NCI-H1048 (cell line): Measurements from ENCODE around the gene TBC1D22A.

Source experiments
- DNase-seq: peaks from one replicate; lab custom pipeline; 2025; lab: John Stamatoyannopoulos, UW

The TBC1D22A gene

DNA sequence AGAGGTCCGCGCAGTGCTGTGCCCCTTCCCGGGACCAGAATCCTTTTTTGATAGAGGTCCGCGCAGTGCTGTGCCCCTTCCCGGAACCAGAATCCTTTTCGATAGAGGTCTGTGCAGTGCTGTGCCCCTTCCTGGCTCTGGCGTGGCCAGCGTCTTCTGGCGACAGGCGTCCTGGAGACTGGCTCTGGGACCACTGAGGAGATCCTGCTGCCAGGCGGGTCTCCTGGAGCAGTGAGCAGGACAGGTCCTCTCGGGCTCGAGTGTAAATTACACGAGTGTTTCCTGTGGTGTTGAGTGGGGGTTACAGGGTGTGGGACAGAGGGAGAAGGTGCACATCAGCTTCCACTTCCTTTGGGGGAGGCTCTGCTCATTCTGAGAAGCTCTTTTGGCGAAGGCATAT lies 98.1 kb downstream of the TBC1D22A start:
- no peak for DNase-seq

DNA sequence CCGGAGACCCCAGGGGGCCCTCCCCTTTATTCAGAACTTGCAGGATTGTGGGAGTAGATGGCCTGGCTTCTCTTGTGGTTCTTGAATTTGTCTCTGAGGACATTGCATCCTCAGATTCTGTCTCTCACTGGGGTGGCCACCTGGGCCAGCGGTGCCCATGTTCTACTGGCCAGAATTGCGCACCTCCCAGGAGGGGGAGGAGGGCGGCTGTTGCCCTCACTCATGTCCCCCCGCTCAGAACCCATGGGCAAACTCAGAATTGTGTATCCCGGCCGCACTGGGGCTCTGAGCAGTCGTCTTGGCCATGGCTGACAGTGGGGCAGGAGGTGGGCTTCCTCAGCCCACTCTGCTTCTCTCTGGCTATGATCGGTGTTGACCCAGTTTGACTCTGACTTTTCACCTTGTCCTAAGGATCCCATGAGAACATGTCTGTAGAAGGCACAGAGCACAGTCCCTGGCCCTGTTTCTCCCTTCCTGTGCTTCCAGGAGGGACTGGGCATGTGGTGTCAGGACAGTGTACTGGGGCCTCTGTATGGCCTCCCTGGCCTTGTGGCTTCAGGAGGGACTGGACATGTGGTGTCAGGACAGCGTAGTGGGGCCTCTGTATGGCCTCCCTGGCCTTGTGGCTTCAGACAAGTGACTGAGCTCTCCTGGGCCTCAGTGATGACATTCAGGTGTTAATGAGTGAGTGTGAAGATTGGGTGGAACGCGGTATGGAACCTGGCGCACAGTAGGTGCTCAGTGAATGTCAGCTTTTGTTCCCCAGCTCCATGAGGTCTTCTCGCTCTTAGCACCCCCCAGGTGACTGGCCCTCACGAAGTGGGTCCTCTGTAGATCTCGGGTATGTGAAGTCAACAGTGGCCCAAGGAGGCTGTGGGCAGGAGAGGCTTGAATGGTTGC lies 99.3 kb downstream of the TBC1D22A start:
- no peak for DNase-seq

DNA sequence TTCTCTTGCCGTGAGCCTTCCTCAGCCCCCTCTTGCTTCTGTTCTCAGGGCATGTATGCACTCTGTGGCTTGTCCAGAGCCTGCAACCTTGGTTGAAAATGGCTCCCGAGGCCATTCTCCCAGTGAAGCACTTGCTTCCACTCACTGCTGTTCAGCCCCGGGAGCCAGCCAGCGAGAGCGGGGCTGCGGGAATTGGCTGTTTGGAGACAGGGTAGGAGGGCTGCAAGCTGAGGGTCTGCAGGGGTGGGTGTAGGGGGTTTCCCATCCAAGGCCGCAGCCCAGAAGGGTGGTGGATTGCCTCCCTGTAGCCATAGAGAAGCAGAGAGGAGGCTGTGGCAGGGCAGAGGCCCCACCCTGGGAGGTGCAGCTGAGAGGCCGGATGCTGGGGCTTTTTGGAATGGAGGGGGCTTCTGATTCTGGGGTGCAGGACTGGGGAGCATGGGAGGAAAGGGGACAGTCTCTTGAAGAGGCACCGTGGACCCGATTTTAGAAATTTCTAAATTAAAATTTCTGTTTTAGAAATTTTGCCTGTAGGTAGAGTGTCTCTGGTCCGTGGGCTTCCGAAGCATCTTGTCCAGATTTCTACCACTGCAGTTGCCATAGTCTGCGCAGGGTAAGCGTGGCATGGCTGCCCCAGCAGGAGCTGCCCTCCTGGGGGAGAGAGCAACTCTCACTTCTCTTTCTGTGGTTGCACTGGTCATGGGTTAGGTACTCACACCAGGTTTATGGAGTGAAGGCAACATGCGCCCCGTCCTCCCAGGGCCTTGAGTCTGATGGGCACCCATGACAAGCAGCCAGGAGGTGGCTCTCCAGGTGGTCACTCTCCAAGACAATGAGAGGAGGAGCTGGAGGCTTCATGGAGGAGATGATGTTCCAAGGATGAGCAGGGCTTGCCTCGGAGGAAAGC lies 100.2 kb downstream of the TBC1D22A start:
- DNase-seq: no peak

DNA sequence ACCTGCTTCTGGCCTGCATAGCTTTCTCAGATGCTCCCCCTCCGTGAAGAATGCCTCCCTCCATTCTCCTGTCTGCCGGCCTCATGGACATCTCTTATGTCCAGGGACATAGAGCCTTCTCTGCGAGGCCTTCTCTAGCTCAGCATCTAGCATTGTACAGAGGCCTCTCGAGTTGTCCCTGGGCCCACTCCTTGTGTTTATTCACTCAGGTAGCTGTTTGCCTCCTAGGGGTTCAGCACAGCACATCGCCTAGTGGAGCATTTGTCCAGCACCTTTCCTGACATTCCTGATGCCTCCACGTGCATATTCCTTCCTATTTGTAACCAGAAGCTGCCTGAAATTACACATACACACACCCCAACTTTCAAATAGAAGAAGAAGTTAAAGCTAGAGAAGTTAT lies 101.3 kb downstream of the TBC1D22A start:
- DNase-seq: no peak

DNA sequence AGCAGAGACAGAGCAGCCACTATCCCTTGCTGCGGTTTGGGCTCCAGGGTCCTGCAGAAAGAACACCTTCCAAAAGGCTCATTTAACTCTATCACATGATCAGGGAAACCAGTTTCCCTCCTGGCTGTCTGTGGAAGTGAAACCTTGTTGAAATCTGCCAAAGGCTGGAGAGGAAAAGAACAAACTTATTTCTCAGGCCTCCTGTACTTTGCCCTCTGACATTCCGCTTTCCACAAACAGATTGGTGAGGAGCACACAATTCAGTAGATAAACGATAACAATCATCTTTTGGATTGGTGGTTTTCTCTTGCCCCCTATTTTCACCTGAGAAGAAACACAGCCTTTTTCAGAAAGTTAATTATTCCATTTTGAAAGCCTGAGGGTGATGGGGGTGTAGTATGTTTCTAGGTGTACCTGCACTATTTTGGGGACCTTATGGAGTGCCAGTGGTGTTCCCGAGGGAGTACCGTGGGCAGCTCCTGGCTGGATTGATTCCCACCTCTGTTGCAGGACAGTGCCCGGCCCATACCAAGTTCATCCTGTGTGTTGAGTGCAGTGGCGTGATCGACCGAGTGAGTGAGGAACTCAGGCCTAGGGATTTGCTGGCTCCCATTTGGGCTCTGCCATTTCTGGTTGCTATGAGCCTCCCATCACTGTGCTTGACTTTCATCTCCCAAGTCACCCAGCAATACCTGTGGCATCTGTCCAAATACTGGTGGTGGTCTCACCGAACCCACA lies 102.0 kb downstream of the TBC1D22A start:
- no peak for DNase-seq

DNA sequence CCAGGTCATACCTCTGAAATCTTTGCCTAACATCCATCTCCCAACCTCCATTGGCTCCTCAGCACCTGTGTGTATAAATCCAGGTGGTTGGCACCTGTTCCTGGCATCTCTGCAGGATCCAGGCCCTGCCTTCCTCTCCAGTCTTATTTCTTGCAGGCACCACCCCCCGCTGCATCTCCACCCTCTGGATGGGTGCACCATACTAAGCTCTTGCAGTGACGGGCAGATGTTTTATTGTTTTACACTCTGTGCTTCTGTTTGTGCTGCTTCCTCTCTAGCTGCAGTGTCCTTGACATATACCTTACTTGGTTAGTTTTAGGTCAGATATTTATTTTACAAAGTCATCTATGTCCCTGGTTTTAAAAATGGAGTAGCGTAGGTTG lies 102.6 kb downstream of the TBC1D22A start:
- DNase-seq: no peak

DNA sequence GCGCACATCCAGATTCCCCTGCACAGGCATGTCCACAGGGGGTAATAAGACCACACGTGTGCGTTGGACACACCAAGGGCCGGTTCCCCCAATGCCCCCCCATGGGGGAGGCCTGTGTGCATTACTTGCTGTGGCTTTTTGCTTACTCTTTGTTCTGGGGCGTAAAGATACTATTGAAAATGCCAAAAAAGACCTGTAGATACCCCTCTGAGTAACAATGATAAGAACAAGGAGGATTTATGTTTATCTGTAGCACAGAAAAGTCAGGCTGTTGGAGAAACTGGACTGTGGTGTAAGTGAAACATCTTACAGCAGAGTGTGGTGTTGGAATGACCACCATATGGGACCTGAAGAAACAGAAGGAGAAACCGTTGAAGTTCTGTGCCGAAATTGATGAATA lies 103.2 kb downstream of the TBC1D22A start:
- no peak for DNase-seq

DNA sequence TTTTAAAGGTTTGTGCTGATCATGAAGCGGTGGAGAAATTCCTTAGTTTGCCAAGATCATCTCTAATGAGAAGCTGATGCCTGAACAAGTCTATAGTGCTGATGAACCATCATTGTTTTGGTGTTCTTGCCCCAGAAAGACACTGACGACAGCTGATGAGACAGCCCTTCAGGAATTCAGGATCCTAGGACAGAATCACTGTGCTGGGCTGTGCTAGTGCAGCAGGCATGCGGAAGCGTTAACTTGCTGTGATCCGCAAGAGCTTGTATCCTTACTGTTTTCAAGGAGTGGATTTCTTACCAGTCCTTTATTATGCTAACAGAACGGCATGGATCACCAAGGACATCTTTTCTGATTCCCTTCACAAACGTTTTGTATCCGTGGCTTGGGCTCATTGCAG lies 104.1 kb downstream of the TBC1D22A start:
- DNase-seq: no peak

DNA sequence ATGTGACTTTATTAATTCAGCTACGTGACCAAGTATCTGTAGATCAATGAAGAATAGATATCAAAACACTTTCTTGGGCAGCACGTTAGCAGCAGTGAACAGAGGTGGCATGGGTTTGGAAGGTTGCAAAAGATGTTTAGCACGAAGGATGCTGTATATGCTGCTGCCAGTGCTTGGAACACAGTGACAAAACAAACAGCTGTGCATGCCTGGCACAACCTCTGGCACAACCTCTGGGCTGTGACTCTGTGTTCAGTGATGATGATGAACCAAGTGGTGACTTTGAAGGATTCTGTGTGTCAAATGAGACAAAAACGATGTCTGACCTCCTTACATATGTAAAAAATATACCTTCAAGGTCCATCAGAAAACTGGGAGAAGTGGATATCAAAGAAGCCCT lies 104.7 kb downstream of the TBC1D22A start:
- DNase-seq: no peak

DNA sequence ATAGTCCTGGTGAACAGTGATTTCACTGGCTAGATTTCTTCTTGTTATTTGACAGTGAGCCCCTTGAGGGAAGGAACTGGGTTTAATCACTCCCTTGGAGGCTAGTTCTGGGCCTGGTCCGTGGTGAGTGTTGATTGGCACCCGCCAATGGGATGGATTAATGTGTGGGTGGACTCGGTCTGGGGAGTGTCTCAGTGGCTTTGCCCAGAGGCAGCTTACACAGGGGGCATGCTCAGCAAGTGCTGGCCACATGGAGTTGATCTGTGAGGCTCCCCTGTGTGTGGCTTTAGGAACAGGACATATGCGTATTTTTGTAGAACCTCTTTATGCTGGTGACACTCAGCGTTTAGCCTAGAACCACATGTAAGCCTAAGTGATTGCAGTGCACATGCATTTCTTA lies 106.9 kb downstream of the TBC1D22A start:
- no peak for DNase-seq

DNA sequence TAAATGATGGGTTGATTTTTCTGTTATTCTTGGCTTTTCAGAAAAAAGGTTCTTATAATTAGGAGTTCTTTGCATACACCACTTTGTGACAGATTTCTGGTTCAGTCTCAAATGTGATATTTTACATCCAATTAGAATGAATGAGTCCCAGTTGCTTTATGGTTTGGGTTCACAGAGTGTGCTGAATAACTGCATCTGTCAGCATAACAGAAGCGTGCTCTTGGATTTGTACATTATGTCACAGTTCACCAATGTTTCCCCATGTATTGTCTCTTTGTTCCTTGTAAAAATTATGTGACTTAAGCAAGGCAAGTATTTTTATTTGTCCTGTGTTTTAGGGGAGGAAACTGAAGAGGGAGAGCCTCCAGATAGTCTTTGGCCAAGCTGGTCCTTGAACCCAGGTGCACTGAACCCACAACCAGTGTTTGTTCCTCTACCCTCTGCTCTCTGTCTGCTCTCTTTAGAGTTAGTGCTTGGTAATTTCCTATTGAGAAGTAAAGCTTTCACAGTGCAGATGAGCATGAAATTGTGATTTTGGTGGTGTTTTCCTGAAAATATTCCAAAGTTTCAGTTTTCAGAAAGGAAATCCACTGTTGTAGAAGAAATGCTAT lies 107.5 kb downstream of the TBC1D22A start:
- no peak for DNase-seq

DNA sequence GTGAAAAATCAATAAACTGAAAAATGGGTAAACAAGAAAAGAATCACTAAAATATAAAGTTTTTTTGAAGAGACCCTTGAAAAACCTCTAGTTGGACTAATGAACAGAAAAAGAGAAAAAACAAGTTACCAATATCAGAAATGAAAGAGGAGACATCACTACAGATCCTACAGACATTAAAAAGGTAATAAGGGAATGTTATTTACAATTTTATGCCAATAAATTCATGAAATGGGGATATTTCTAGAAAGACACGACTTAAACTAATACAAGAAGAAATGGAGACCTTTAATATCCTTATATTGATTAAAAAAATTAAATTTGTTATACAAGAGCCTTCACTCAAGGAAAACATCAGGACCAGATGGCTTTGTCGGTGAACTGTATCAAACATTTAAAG lies 109.4 kb downstream of the TBC1D22A start:
- DNase-seq: no peak

DNA sequence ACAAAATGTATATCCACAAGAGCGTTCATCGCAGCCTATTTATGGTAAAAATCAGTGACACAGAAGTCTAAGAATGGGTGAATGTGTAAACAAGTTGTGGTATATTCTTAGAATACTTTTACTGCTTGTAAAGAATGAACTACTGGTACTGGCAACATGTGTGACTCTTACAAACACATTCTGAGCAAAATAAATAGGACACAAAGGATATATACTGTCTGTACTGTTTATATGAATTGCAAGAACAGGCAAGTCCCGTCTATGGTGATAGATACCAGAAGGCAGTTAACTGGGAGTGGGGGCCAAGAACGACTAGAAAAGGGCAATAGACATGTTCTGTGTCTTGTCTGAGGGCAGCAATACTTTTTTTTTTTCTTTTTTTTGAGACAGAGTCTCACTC lies 112.6 kb downstream of the TBC1D22A start:
- no peak for DNase-seq

DNA sequence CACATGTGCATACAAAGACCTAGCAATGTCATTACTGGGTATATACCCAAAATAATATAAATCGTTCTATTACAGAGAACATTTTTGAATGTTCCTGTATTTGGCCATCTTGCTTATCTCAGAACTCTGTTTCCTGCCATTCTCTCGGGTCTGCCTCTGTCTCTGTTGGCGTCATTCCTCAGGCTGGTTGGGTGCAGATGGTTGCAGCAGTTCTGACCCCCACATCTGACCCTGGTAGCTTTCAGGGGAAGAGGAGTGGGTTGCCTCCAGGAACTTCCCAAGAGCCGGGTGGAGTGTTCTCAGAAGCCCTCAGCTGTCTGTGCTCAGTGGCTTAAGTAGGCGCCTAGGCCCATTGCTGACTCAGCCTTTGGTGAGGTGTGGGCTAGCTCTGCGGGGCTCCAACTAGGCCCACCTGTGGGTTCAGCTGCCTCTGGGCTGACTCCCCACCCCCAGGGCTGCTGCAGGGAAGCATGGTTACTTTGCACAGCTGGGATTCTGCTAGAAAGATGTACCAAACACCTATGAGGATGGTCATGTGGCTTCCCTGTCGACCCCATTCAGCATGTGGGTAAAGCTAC lies 114.0 kb downstream of the TBC1D22A start:
- no peak for DNase-seq

DNA sequence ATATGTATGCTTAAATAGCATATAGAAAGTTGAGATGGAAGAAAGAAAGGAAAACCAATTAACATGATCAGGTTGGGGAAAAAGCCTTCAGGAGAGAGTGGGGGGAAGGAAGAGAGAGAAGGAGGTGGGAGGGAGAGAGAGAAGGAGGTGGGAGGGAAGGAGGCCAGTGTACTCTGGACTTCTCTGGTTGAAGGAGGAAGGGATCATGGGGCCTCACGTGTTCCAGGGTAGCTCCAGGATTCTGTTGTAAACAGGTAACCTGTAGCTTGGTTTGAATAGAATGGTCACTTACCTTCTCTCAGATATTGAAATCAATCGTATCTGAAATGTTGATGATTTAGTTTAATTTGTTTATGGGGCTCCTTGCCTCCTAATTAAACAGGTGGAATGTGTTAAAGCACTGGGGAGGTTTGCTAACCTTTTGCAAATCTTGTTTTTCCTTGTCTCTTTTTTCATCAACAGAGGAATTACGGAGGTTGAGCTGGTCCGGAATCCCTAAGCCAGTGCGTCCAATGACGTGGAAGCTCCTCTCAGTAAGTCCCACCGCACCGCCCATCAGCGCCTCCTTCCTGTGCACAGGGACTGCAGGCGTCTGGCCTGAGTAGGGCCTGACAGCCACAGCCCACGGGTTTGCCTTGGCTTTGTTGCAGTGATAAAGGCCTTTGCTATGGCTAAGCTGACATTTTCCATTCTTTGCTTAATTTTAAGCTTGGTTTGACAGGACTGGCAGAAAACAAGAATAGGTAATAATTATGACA lies 115.9 kb downstream of the TBC1D22A start:
- DNase-seq: no peak

DNA sequence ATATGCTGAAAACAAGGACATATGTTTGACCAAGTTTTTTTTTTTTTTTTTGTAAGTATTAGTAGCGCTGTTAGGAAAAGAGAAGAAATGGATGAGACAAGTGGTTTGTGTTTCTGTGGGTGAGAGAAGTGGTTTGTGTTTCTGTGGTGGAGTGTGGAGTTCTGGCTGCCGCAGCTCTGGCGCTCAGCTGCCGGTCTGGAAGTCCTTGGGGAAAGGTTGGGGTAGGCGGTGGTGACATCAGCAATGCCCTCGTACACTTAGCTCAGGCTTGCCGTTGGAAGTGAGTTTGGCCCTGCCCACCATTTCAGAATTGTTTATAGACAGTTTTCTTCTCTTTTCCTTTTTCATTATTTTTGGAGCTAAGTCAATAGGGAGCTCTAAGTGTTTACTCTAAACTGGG lies 116.6 kb downstream of the TBC1D22A start:
- DNase-seq: no peak

DNA sequence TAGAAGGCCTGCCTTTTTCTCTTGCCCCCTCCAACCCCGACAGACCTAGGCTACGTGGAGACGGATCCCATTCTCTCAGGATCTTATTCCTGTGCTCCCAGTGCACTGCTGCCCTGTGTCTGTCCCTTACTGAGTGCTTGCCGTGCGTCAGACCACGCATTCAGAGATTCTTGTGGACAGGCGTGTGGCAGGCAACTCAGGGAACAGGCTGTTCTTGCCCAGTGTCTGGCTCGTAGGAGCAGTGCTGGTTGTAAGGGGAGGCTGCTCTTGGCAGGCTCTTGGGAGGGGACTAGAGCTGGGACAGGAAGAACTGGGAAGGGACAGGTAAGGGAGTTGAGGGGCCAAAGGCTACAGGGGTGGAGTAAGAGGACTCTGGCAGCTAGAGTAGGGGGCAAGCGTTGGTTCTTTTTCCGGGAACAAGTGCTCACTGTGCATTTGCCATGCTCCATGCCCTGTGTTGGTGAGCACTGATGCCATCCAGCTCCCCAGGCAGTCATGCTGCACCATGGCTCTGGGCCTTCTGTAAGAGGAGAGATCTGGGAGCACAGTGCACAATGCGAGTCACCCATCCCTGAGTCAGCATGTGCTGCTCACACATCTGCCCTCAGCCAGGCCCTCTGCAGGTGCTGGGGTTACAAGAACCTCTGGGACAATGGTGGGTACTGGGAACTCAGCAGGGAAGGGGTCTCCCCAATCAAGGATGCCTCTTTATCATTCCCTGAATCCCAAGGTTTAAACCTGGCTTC lies 119.1 kb downstream of the TBC1D22A start:
- DNase-seq: no peak

DNA sequence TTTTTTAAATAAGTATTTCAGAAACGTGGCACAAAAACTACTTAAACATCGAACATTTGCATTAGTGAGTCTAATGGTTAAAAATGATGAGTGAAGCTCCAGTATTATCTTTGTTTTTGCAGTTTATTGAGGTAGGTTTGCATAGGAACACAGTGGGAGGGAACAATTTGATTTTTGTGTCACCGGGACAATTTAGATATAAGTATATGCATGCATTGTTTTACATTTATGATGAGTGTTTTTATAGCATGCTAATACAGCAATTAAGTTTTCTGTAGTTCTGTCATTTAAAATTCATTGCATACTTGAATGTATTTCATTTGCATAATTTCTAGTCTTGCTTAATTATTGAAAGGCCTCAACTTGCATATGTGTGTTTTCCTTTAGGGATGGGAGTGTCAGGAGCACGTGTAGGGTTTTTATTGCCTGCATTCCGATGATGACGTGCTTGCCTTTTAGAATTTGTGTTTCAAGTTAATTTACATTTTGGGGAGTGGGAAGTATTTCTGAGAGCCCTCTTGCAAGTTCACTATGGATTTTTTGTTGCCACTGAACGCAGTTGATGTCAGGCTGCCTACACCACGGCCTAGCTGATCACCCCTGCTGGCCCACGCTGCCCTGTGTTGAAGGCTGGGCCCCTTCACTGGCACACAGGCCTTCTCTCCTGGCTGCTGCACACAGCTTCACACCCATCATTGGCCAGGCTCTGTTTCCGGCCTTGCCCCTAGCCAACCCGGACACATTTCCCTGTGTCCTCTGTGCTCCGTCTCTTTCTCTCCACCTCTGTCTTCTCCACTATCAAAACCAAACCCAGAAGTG lies 120.9 kb downstream of the TBC1D22A start:
- DNase-seq: no peak

DNA sequence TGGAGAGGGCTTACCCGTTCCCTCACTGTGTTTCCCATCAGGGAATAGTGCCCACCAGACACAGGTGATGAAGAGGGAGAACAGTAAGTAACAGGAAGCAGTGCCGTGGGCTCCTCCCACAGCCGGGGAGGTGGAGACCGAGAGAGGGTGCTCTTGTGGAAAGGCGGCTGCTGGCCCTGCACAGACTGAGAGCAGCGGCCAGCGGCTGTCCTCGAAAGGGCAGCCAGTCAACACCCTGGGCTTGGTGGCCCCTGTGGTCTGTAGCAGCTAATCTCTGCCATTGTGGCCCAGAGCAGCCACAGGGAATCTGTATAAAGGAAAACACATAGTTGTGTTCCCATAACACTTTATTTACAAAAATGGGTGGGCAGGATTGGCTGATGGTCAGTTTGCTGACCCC lies 121.9 kb downstream of the TBC1D22A start:
- DNase-seq: no peak
